ENCODE measurements around the gene CXCR3.
"Not testable (repeated sequence)": the region's sequence is repeated elsewhere in the genome, so short reads cannot be mapped to it uniquely, and the experiment has no call there.

Gene CXCR3

GRCh38 chrX:71618303-71618721, at the start of gene CXCR3:
Gene CXCR3 (minus strand): TSS chrX:71618511. CDS start chrX:71618449, 62 bp downstream.
- no peak for DNase-seq

DNA sequence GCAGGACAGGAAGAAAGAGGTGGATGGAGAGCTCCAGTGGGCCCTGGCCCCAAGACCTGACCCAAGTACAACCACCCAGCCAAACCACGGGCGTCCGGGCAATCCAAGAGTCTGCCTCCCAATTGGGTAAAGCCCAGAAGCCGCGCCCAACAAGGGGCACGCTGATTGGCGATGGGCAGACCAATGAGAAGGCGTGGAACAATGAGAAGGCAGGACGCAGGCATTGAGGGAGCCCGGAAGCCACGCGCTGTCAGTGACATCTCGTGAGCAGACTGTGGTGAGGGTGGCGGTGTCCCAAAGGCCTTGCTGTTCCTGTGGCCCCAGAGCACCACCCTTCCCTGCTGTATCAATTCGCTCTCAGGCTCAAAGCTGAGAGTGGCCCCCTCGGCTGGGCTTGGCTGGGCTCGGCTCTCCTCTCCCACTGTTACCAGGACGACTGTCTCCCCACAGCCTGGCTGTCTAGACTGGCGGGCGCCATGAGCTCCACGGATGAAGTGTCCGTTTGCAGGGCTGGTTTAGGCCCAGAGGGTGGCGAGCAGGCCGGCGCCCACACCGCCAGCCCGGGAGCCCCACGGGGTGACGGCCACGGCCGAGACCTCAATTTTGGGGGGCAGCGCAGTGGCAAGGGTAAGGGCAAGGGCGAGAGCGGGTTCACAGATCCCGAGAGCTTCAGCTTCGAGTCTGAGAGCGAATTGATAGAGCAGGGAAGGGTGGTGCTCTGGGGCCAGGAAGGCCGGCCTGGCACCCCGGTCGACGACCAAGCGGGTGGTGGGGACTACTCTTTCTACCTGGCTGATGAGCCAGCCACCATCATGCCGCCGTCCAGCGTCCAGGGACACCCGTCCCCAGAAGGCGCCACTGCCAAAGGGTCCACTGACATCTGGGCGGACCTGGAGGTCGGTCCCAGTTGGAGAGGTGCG, 49.3 kb upstream of the CXCR3 start, which contains the start of gene LOC101059915:
TSS of gene LOC101059915 (plus strand) at position 219 of the 920 bp plus-strand sequence.
- no peak for DNase-seq

DNA sequence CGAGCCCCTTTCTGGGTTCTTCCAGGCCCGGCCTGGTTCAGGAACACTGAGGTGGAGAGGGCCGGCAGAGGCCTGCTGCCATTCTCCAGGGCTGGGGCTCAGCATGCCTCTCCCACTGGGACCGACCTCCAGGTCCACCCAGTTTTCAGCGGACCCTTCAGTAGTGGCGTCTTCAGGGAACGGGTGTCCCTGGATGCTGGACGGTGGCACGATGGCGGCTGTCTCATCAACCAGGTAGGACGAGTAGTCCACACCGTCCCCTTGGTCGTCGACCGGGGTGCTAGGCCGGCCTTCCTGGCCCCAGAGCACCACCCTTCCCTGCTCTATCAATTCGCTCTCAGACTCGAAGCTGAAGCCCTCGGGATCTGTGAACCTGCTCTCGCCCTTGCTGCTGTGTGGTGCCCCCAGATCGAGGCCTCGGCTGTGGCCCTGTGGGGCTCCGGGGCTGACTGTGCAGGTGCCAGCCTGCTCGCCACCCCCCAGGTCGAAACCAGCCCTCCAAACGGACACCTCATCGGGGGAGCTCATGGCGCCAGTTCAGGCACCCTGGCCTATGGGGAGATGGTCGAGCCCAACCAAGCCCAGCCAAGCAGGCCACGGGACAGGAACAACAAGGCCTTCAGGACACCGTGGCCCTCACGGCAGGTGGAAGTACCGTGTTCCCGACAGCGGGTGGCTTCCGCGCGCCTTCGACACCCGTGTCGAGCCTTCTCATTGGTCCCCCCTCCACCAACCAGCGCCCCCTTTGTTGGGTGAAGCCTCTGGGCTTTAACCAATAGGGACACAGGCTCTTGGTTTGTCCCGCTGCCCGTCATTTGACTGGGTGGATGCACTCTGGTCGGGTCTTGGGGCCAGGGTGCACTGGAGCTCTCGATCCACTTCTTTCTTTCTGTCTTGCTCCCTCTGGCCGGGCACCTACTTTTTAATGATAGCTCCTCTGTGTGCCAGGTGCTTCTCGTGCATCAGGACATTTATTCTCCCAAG, 48.2 kb upstream of the CXCR3 start:
- no peak for DNase-seq

GRCh38 chrX:71665747-71666146, 47.4 kb upstream of the CXCR3 start:
- DNase-seq = no peak

DNA sequence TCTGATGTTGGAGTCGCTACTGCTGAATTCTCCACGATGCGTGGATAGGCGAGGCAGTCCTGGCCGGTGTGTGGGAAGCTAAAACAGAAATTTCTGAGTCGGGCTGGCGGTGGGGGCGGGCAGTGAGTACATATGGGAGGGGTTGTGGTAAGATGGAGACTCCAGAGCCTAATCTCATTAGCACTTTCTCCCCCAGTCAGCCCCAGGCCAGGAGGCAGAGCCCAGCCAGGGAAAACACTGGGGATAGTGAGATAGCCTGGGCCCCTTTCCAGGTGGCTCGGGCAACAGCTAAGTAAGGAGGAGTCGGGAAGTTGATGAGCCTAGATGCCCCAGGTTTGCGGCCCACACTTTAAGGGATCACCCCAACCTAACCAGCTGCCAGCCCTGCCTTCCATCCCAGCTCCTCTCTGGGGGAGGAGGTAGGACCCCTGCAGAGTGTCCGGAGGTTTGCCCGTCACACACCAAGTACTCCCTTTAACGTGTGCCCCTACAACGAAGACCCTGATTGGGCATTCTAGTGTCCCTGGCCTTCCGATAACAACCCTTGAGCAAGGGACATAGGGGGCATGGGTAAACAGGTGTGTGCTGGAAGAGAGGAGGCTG, 46.7 kb upstream of the CXCR3 start:
- no peak for DNase-seq

- not testable (repeated sequence) for DNase-seq
Observed at GRCh38 chrX:71664202-71664601, 45.9 kb upstream of the CXCR3 start.

DNA sequence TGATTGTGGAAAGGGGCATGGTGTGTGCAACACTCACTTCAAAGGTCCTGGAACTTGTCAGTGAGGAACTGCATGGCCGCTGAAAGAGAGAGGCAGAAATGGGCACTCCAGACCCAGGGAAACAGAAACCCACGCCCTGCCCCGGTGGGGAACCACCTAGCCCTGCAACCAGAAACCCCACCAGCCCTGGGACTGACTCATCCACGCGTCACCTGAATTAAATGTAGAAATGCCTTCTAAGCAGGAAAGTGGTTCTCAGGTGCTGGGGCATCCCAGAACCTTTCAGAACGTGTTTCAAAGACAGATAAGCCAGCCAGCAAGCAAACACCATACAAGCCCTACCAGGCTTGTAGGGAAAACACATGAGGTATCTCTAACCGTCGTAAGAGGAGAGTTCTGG, 44.9 kb upstream of the CXCR3 start:
- DNase-seq = not testable (repeated sequence)

GRCh38 chrX:71662654-71663053, 44.3 kb upstream of the CXCR3 start:
- DNase-seq = not testable (repeated sequence)

DNA sequence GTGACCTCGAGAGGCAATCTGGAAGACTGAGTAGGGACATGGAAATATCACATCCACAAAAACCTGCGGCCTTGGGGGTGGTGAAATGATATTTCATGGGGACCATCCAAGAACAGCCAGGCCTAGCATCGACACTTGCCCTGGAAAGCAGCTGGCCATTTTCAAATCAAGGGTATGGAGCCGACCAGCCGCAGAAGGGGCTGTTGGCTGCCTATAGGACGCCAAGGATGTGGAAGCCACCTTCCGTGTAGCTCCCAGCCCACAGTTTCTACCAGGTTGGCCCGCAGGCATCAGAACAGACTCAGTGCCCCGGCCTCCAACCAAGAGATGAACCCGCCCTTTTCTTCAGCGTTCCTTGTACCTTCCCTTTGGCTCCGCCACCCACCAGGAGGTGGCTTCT, 43.6 kb upstream of the CXCR3 start:
- DNase-seq = no peak

GRCh38 chrX:71660562-71661416, 42.5 kb upstream of the CXCR3 start:
- DNase-seq = no peak

DNA sequence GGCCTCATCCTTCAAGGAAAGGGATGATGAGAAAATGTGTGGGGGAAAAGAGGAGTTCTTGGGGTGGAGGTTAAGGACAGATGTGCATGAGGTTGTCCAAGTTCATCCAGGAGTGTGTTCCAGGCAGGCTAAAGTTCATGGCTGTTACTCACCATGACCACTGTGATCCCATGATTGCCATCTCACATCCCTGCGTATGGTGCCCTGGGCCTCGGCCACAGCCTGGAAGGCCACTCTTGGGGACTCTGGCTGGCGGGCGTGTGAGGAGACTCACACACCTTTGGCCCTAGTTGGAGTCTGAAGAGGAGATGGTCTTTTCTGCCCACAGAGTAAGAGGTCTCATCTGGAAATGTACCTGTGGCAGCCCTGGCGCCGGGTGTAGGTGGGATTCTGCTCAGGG, 41.6 kb upstream of the CXCR3 start:
- no peak for DNase-seq

- no peak for DNase-seq
Observed at GRCh38 chrX:71659342-71659741, 41.0 kb upstream of the CXCR3 start.

GRCh38 chrX:71657267-71657666, 39.0 kb upstream of the CXCR3 start:
- DNase-seq = no peak

DNA sequence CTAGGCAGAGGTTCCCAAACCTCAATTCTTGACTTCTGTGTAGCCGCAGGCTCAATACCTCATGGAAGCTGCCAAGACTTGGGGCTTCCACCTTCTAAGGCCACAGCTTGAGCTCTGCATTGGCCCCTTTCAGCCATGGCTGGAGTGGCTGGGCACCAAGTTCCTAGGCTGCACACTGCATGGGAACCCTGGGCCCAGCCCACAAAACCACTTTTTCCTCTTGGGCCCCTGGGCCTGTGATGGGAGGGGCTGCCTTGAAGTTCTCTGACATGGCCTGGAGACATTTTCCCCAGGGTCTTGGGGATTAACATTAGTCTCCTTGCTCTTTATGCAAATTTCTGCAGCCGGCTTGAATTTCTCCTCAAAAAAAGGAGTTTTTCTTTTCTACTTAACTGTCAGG, 35.0 kb upstream of the CXCR3 start:
- no peak for DNase-seq

GRCh38 chrX:71652405-71652804, 34.1 kb upstream of the CXCR3 start:
- DNase-seq = peak; percentile 72

- DNase-seq = no peak
Observed at GRCh38 chrX:71650333-71650969, 32.1 kb upstream of the CXCR3 start.

DNA sequence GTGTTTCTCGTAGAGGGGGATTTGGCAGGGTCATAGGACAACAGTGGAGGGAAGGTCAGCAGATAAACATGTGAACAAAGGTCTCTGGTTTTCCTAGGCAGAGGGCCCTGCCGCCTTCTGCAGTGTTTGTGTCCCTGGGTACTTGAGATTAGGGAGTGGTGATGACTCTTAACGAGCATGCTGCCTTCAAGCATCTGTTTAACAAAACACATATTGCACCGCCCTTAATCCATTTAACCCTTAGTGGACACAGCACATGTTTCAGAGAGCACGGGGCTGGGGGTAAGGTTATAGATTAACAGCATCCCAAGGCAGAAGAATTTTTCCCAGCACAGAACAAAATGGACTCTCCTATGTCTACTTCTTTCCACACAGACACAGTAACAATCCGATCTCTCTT, 26.1 kb upstream of the CXCR3 start:
- not testable (repeated sequence) for DNase-seq

DNA sequence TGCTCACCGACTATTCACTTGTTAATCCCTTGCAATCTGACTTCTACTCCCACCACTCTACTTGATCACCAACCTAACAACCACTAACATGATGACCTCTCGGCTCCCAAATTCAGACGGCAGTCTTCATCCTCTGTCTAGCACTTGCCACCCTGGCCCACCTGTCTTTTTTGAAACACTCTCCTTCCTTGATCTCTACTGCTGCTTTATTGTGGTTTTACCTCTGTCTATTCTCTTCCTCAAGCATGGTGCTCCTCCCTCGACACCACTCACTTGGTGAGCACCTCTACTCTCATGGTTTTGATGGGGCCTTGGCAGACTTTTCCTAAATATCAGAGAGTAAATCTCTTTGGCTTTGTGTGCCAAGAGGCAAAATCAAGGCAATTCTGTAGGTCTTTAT, 21.7 kb upstream of the CXCR3 start:
- DNase-seq = no peak

- DNase-seq = no peak
Observed at GRCh38 chrX:71638409-71638808, 20.1 kb upstream of the CXCR3 start.

DNA sequence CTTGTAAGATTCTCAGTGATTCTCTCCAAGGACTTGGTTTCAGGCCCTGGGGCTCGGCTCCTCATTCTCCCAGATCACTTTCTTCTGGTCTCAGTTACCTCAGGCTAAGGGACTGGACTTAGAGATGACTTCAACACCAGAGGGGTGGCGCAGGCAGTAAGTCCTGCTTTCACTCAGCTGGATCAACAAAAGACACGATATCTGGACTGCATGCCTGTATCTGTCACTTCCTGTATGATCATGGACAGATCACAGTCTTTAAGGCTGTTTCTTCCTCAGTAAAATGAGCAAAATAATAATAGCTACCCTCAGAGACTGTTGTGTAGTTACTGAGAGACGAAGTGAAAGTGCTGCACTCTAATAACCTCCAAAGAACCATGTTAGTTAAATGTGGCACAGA, 19.5 kb upstream of the CXCR3 start:
- DNase-seq = no peak

- no peak for DNase-seq
Observed at GRCh38 chrX:71637253-71637618, 18.9 kb upstream of the CXCR3 start.
